ENCODE data around the gene MMP23B.

DNA sequence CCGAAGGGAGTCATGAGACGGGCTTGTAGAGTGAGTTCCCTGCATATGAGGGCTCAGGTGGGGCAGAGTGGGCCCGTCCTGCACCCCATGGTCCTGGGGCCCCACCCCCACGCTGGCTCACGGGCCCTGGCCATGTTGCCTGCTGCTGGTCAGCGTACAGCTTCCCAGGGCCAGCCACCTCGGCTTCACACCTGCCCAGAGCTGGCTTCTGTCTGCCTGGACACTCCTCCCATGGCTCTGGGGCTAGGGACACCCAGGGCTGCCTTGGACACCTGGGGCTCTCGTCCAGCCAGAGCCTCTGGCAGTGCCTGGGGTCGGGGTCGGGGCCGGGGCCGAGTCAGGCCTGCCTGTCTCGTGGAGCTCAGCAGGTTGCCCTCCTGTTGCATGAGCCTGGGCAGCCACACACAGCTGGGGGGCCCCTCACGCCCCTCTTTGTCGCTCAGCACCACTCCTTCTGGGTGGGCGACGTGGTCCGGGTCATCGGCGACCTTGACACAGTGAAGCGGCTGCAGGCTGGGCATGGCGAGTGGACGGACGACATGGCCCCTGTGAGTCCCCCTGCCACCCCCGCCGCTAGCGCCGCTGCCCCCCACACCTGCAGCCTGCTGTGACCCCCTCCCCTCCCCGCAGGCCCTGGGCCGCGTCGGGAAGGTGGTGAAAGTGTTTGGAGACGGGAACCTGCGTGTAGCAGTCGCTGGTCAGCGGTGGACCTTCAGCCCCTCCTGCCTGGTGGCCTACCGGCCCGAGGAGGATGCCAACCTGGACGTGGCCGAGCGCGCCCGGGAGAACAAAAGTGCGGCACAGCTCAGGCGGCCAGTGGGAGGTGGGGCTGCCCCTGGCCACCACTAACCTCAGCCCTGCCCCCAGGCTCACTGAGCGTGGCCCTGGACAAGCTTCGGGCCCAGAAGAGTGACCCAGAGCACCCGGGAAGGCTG, 5.5 kb upstream of the MMP23B start:
- no peak for TF ChIP-seq POLR2A (IDR thresholded peaks at IDR 0.05)
- TF ChIP-seq, protein P1, sequence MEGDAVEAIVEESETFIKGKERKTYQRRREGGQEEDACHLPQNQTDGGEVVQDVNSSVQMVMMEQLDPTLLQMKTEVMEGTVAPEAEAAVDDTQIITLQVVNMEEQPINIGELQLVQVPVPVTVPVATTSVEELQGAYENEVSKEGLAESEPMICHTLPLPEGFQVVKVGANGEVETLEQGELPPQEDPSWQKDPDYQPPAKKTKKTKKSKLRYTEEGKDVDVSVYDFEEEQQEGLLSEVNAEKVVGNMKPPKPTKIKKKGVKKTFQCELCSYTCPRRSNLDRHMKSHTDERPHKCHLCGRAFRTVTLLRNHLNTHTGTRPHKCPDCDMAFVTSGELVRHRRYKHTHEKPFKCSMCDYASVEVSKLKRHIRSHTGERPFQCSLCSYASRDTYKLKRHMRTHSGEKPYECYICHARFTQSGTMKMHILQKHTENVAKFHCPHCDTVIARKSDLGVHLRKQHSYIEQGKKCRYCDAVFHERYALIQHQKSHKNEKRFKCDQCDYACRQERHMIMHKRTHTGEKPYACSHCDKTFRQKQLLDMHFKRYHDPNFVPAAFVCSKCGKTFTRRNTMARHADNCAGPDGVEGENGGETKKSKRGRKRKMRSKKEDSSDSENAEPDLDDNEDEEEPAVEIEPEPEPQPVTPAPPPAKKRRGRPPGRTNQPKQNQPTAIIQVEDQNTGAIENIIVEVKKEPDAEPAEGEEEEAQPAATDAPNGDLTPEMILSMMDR (IDR thresholded peaks at IDR 0.05): no peak

Measured in uterus (tissue), 2 donors.